ENCODE measurements around the gene SERPINE1.

- TF ChIP-seq CTCF (IDR thresholded peaks at IDR 0.05) = no peak
- TF ChIP-seq EP300 (IDR thresholded peaks at IDR 0.05; ENCODE audit: low read depth) = no peak
Observed at GRCh38 chr7:101104193-101104713, 22.7 kb upstream of the SERPINE1 start.

Measured in transverse colon (tissue), 3 donors.